Loucy (cell line): ENCODE data around the gene TEDC2.

Source experiments
- H2AFZ ChIP-seq: fragments of 200-600 bp; sonication (generic); 2 replicates; pipeline ENCODE4 v1.6.0; 2016; ENCODE audit warnings: antibody characterized with exemption, mild to moderate bottlenecking, low read length, moderate library complexity
- H3F3A ChIP-seq: fragments of 200-600 bp; 2 replicates; pipeline ENCODE4 v1.6.0; 2016; ENCODE audit warnings: antibody characterized with exemption, low read depth, mild to moderate bottlenecking
- H3K27me3 ChIP-seq: fragments of 200-600 bp; sonication (generic); 2 replicates; pipeline ENCODE4 v1.6.1; 2014; ENCODE audit warnings: low read length, mild to moderate bottlenecking; ENCODE audit not compliant: insufficient read depth, poor library complexity, severe bottlenecking
- H3K36me3 ChIP-seq: fragments of 200-600 bp; sonication (generic); 2 replicates; pipeline ENCODE4 v1.6.1; 2016; ENCODE audit warnings: low read length; ENCODE audit not compliant: insufficient read depth
- H3K4me1 ChIP-seq: fragments of 200-600 bp; sonication (generic); 2 replicates; pipeline ENCODE4 v1.5.1; 2014; ENCODE audit warnings: low read length, mild to moderate bottlenecking; ENCODE audit not compliant: insufficient read depth, poor library complexity, severe bottlenecking
- H3K4me2 ChIP-seq: fragments of 200-600 bp; sonication (generic); 2 replicates; pipeline ENCODE4 v1.6.0; 2014; ENCODE audit warnings: antibody characterized with exemption, low read length, low read depth, mild to moderate bottlenecking; ENCODE audit not compliant: poor library complexity, severe bottlenecking
- H3K4me3 ChIP-seq: fragments of 200-600 bp; sonication (generic); 2 replicates; pipeline ENCODE4 v1.5.1; 2014; ENCODE audit warnings: low read length, mild to moderate bottlenecking, mixed read lengths; ENCODE audit not compliant: poor library complexity, severe bottlenecking
- H3K79me2 ChIP-seq: fragments of 200-600 bp; sonication (generic); 2 replicates; pipeline ENCODE4 v1.6.1; 2014; ENCODE audit warnings: low read length; ENCODE audit not compliant: insufficient read depth
- H3K9ac ChIP-seq: fragments of 200-600 bp; sonication (generic); 2 replicates; pipeline ENCODE4 v1.6.0; 2014; ENCODE audit warnings: mild to moderate bottlenecking, low read depth, low read length, moderate library complexity; ENCODE audit not compliant: poor library complexity, severe bottlenecking
- H3K9me2 ChIP-seq: fragments of 200-600 bp; sonication (generic); replicated peaks from 2 replicates; pipeline ENCODE4 v1.6.1; 2016; ENCODE audit warnings: low read depth, low read length, mixed read lengths
- H3K9me3 ChIP-seq: fragments of 200-600 bp; sonication (generic); 2 replicates; pipeline ENCODE4 v1.6.1; 2014; ENCODE audit warnings: mild to moderate bottlenecking, antibody characterized with exemption, low read length, low read depth; ENCODE audit not compliant: insufficient read depth
- H4K20me1 ChIP-seq: fragments of 200-600 bp; sonication (generic); 2 replicates; pipeline ENCODE4 v1.6.0; 2014; ENCODE audit warnings: antibody characterized with exemption, low read length, mild to moderate bottlenecking; ENCODE audit not compliant: insufficient read depth, poor library complexity, severe bottlenecking
- CTCF ChIP-seq: fragments of 200-600 bp; sonication (generic); conservative IDR thresholded peaks from 2 replicates; pipeline ENCODE4 v1.5.1; 2014; ENCODE audit warnings: mild to moderate bottlenecking, antibody characterized with exemption, low read length
- EZH2phosphoT487 ChIP-seq: fragments of 200-600 bp; IDR thresholded peaks from 2 replicates; pipeline ENCODE4 v1.6.1; 2018; ENCODE audit warnings: antibody characterized with exemption, mild to moderate bottlenecking, moderate library complexity, borderline replicate concordance

TEDC2 gene

GRCh38 chr16:2484898-2485508, 25.1 kb downstream of the TEDC2 start:
- Histone ChIP-seq H3K36me3 (no peaks in the 10 kb centered on the region), H3K27me3 (no peaks in the 10 kb centered on the region), H4K20me1 (peaks cover 3% of the 10 kb centered on the region), H2AFZ (no peak overlapping the region), H3K79me2 (peaks cover 20% of the 10 kb centered on the region; the same call in 1 of the 2 replicates), H3K4me2 (no peak overlapping the region), H3F3A (no peaks in the 10 kb centered on the region), H3K4me1 (no peaks in the 10 kb centered on the region), H3K4me3 (no peak overlapping the region), H3K9me2 (no peaks in the 10 kb centered on the region), H3K9me3 (no peaks in the 10 kb centered on the region), H3K9ac (no peak overlapping the region)
- TF ChIP-seq CTCF (no peak), EZH2phosphoT487 (no peak)

- Histone ChIP-seq H3K4me2 (no peak overlapping the region), H3K9me2 (no peaks in the 10 kb centered on the region), H3K4me3 (no peak overlapping the region), H3K9me3 (no peaks in the 10 kb centered on the region), H4K20me1 (peaks cover 3% of the 10 kb centered on the region), H2AFZ (no peak overlapping the region), H3K79me2 (peaks cover 20% of the 10 kb centered on the region; the same call in 1 of the 2 replicates), H3F3A (no peaks in the 10 kb centered on the region), H3K9ac (no peak overlapping the region), H3K36me3 (no peaks in the 10 kb centered on the region), H3K27me3 (no peaks in the 10 kb centered on the region), H3K4me1 (no peaks in the 10 kb centered on the region)
- TF ChIP-seq CTCF (no peak), EZH2phosphoT487 (no peak)
Measured at GRCh38 chr16:2485811-2486507, 26.1 kb downstream of the TEDC2 start.

- Histone ChIP-seq H3K9ac (no peak overlapping the region), H4K20me1 (peaks cover 3% of the 10 kb centered on the region), H3K9me2 (no peaks in the 10 kb centered on the region), H2AFZ (no peak overlapping the region), H3K27me3 (no peaks in the 10 kb centered on the region), H3K4me2 (no peak overlapping the region), H3K4me1 (no peaks in the 10 kb centered on the region), H3K4me3 (no peak overlapping the region), H3K9me3 (no peaks in the 10 kb centered on the region), H3K36me3 (no peaks in the 10 kb centered on the region), H3F3A (no peaks in the 10 kb centered on the region), H3K79me2 (peaks cover 20% of the 10 kb centered on the region; the same call in 1 of the 2 replicates)
- no peak for TF ChIP-seq CTCF
Measured at GRCh38 chr16:2486645-2487516, 27.0 kb downstream of the TEDC2 start.
